ENCODE measurements around the gene FAM13B.

- TF ChIP-seq CTCF (IDR thresholded peaks at IDR 0.05), result no peak
- no peak for TF ChIP-seq MXI1 (IDR thresholded peaks at IDR 0.05; ENCODE audit: low read depth, low read length)
- TF ChIP-seq TEAD4 (IDR thresholded peaks at IDR 0.05; ENCODE audit: borderline replicate concordance, insufficient read depth), result no peak
- no peak for TF ChIP-seq POLR2AphosphoS5 (IDR thresholded peaks at IDR 0.05; ENCODE audit: low read depth, low read length)
- TF ChIP-seq EP300 (IDR thresholded peaks at IDR 0.05; ENCODE audit: borderline replicate concordance in 1 of 2, low read depth in 1 of 2, low read length in 1 of 2), result no peak
- no peak for TF ChIP-seq MAX (IDR thresholded peaks at IDR 0.05; ENCODE audit: low read depth)
Measured at GRCh38 chr5:137939331-137939730, 93.5 kb downstream of the FAM13B start.

All from SK-N-SH (cell line).